GM19438 (cell line): ENCODE measurements around the gene GANC.
A peak's percentile ranks its signal among the peaks of the same experiment; 100 is the strongest.

Experiments
- ATAC-seq: cut with Tn5 transposase; IDR thresholded peaks from one replicate; pipeline ENCODE4 v1.9.1; 2021; ENCODE audit warnings: low read depth; ENCODE audit not compliant: unreplicated experiment

Gene GANC

DNA sequence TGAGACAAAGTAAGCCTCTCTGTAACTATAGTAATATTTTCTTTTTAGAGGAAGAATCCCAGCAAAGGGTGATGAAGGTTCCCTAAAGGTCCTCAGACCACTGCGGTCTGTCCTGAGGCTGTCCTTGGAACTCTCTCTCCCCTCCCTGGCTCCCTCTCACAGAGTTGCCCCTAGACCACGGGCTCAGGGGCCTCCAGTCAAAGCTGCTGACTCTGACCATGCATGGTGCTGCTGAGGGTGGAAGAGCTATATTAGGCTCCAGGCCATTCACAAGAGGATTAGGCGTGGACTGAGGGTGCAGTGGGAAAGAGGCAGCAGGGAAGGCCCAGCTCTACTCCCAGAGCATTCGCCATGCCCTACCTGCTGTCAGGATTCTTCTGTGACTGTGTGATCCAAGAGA is 100.9 kb downstream of the GANC start:
- ATAC-seq = no peak

DNA sequence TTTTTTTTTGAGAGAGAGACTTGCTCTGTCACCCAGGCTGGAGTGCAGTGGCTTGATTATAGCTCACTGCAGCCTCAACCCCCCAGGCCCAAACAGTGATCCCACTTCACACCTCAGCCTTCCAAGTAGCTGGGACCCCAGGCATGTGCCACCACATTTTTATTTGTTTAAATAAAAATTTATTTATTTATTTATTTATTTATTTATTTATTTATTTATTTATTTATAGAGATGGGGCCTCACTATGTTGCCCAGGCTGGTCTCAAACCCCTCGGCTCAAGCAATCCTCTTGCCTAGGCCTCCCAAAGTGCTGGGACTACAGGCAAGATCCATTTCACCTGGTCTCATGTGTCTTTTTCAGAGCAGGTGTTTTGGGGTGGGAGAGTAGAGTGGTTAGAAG is 101.8 kb downstream of the GANC start:
- ATAC-seq = no peak

DNA sequence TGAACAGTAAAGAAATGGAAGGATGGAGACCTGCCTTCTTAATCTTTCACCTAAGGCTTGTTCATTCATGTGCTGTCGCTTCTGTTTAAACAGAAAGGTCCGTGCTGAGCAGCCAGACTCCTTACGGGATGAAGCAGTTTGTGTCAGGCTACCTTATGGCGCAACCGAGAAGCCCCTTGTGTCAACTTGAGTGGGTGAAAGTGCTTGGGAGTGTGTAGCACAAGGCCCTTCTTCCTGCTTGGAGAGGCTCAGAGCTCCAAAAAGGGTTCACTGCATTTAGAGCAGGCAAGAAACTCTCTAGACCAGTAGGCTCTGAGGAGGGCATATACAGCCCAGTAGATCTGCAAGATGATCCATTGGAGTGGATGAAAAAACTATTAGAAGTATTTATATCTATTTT is 102.3 kb downstream of the GANC start:
- ATAC-seq = no peak

DNA sequence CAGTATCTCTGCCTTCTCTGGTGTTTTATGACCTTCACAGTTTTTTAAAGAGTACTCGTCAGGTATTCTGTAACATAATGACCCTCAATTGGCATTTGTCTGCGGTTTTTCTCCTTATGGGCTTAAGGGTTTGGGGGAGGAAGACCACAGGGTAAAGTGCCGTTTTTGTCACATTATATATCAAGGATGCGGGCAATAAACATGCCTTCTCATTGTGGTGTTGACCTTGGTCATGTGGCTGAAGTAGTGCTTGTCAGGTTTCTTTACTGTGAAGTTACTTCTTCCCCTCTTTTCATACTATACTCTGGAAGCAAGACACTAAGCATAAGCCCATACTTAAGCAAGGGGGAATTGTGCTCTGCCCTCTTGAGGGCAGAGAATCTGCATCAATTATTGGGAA is 102.9 kb downstream of the GANC start:
- ATAC-seq = no peak

DNA sequence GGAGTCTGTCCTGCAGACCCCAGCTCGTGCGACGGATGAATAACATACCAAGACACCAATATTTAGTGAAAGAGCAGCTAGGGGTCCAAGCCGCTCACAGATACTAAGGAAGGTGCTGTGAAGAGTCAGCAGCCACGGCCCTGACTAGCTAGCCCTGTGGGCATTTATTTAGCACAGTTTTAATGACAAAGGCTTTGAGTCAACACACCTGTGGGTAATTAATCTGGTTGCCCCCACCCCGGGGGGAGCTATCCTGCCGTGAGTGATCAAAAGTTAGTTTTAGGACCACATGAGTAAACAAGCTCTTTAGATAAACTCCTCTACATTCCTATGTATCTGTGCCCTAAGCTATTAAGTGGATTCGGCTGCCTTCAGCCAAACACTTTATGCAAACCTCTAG is 105.0 kb downstream of the GANC start:
- no peak for ATAC-seq

DNA sequence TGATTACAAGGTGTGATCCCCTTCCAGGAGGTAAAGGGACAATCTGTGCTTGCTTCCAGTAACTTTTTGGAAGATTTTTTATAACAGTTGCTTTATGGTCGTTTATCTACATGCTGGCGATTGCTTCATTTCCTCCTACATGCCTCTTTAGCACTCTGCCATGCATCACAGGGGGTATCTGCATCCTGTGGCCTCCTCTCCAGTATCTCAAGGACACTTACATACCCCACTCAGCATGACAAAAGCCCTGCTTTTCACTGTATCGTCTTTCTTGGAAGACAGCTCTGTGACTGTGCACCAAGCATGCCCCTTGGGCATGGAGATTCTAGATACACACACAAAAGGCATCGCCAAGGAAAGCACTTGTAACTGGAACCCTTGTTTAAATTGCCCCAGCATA is 111.6 kb downstream of the GANC start:
- no peak for ATAC-seq

- no peak for ATAC-seq
Observed at GRCh38 chr15:42385206-42385979, 112.4 kb downstream of the GANC start.

GRCh38 chr15:42385980-42386700 is 113.1 kb downstream of the GANC start:
- no peak for ATAC-seq

GRCh38 chr15:42387603-42388002 is 114.6 kb downstream of the GANC start:
- ATAC-seq = no peak

DNA sequence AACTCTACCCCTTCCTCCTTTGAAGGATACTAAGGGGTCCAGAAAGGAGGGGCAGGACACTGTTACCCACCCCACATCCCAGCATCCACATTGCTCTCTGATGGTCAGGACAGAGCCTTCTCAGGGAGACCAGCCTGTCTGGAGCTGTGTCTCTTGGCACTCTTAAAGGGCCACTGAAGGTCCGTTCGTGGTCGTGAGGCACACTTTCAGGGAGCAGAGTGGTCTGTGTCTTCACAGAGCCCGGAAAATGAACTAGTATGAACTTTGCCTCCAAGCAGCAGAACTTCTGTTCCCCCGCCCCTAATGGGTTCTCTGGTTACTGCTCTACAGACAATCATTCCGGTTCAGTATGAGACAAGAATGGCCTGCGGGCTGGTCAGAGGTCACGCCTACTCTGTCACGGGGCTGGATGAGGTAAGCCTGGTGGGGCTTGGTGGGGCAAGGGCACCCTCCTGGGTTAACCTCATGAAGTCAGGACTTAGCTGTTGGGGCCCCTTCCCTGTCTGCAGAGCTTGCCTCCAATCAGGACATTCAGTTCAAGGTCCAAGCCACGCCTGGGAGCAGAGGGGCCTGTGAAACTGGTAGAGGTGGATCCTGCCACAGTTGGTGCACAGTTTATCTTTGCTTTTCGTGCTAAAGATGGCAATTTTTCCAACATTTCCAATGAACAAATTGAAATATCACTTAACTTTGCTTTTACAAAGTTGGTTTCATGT is 119.5 kb downstream of the GANC start:
- no peak for ATAC-seq

- no peak for ATAC-seq
Observed at GRCh38 chr15:42394106-42394505, 121.1 kb downstream of the GANC start.

- ATAC-seq = no peak
Observed at GRCh38 chr15:42395838-42396237, 122.8 kb downstream of the GANC start.

DNA sequence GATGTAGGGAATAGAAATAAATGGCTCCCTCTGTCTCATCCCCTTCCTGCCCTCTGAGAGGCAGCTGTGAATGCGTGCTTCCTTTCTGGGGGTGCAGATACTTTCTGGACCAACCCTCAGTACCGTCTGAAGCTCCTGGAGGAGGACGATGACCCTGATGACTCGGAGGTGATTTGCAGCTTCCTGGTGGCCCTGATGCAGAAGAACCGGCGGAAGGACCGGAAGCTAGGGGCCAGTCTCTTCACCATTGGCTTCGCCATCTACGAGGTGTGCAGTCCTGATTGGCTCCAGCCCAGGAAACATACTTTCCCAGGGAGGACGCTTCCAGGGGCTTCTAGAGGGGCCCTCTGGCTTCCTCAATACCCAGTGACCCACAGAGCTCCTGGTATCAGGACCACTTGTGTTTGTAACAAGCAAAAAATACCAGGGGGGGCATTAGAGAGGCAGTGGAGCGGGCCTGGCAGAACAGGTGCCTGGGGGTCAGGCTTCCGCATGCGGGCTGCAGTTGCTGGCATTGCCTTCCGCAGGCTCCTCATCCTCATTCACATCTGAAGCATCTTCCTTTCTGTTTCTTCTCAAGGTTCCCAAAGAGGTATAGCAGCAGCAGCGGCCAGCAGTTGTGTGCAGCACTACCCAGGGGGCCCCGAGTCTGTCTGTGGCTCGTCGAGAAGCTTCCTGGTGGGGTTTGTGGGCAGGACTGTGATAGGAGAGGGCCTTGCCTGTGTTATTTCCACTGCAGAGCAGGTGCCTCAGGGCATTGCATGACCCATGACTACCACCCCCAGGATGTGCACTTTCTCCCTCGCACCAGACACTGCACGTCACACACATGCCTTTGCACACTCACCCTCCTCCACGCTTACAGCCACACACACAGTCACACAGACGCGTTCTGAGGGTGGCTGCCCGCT is 128.8 kb downstream of the GANC start:
- peak; percentile 64 for ATAC-seq

DNA sequence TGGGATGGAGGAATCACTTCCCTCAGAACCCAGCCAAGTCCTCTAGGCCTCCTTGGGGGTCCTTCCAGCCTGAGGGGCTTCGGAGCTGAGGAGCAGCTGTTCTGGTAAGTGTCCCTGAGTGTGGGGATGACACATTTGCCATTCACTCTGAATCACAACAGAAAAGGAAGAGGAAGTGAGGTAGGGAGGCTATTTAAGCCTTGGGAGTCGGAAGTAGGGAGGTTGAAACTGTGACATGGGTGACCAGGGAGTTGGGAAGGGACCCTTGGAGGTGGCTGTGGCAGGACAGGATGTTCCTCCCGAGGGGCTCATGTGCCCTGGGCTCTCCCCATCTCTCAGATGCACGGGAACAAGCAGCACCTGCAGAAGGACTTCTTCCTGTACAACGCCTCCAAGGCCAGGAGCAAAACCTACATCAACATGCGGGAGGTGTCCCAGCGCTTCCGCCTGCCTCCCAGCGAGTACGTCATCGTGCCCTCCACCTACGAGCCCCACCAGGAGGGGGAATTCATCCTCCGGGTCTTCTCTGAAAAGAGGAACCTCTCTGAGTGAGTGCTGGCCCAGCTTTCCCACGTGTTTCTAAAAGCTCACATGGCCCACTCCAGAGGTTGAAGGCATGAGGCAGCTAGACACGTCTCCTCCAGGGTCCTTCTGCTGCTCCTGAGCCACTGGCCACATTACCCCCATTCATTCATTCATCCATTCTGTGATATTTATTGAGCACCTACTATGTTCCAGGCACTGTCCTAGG is 129.6 kb downstream of the GANC start:
- ATAC-seq = no peak

GRCh38 chr15:42403389-42403788 is 130.4 kb downstream of the GANC start:
- ATAC-seq = no peak

DNA sequence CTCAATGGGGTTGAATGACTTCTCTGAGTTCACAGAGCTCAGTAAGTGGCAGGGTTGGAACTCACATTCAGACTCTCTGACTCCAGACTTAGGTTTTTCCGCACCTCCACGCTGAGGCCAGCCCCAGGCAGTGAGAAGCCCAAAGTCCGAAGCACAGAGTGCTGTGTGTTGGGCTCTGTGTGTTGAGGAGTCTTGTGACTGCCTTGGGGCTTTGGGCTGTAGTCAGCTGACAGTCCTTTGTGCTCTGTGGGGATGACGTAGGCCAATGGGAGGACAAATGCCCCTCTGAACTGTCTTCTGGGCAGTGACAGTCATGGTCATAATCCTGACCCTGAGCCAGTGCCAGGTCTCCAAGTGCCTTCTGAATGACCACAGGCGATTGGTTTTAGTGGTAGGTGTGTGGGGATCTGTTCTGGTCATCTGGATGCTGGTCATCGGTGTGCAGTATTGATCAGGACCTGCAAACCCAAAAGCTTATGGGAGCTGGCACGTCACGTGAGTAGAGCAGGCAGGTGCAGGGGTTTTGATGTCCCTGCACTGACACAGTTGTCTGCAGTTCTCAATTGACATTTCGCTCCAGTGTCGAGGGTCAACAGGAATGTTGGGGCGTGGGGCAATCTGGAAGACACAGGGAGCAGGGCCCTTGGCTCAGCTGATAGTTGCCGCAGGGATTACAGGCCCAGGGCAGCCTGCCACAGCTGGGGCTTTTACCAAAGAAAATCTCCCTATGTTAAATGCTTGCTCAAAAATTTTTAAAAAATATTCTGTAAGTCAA is 131.6 kb downstream of the GANC start:
- ATAC-seq = no peak

DNA sequence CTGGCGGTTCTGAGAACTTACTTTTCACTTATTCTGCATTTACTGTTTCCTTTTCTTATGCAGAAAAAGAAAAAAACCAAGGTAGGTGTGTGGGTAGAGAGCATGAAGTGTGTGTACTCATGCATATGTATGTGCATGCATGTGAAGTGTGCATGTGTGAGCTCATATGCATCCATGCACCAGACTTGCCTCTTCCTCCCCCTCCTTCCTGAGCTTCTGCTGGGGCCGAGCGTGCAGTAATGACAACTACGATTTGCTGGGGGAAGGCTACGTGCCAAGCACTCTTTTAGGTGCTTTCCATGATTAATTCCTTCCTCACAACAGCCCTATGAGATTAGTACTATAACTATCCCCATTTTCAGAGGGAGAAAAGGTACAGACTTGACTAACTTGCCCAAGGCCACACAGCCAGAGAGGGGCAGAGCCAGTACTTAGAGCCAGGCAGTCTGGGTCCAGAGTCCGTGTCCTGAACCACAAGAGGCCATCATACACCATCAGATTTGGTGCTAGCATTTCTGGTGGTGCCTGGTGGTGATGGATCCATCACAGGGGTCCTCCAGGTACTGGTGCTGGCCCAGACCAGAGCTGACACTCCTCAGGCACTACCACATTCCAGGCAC is 133.0 kb downstream of the GANC start:
- ATAC-seq = no peak
